ENCODE data around the gene WASL. TPM values are rescaled to one million over a fixed set of nuclear protein-coding genes. Genes with fewer than 3 reads are reported as not detected.

The WASL gene
- total RNA-seq, 1 donor from 2014 or later, result 19.6 TPM

GRCh38 chr7:123705211-123705901 is 43.4 kb downstream of the WASL start:
- peak; percentile 20 for ATAC-seq

GRCh38 chr7:123695944-123696677 is 52.7 kb downstream of the WASL start:
- DNase-seq (ENCODE audit: low spot score) (no peak), ATAC-seq (no peak)

More at GRCh38 chr7:123705211-123705901, 43.4 kb downstream of the WASL start:
- no peak for DNase-seq (ENCODE audit: low spot score)

- peak; percentile 14 for ATAC-seq
- no peak for DNase-seq (ENCODE audit: low spot score)
Measured at GRCh38 chr7:123692471-123692877, 56.3 kb downstream of the WASL start.

GRCh38 chr7:123690550-123690949 is 58.3 kb downstream of the WASL start:
- no peak for DNase-seq (ENCODE audit: low spot score)

GRCh38 chr7:123689250-123689649 is 59.6 kb downstream of the WASL start:
- DNase-seq (ENCODE audit: low spot score) (no peak), ATAC-seq (no peak)

More at GRCh38 chr7:123690550-123690949, 58.3 kb downstream of the WASL start:
- no peak for ATAC-seq

- ATAC-seq (no peak), DNase-seq (ENCODE audit: low spot score) (no peak)
Measured at GRCh38 chr7:123687727-123688126, 61.1 kb downstream of the WASL start.

- DNase-seq (ENCODE audit: low spot score), result no peak
- no peak for ATAC-seq
Measured at GRCh38 chr7:123687161-123687560, 61.6 kb downstream of the WASL start.

GRCh38 chr7:123682690-123683089 is 66.1 kb downstream of the WASL start:
- peak; percentile 67 for ATAC-seq
- no peak for DNase-seq (ENCODE audit: low spot score)

- ATAC-seq (peak; percentile 91), DNase-seq (ENCODE audit: low spot score) (peak; percentile 66)
Measured at GRCh38 chr7:123681561-123681960, 67.2 kb downstream of the WASL start.

- DNase-seq (ENCODE audit: low spot score), result no peak
Measured at GRCh38 chr7:123680580-123680979, 68.2 kb downstream of the WASL start.

GRCh38 chr7:123679614-123680013 is 69.2 kb downstream of the WASL start:
- DNase-seq (ENCODE audit: low spot score) (no peak), ATAC-seq (peak; percentile 25)

More at GRCh38 chr7:123680580-123680979, 68.2 kb downstream of the WASL start:
- peak; percentile 27 for ATAC-seq

GRCh38 chr7:123677061-123677715 is 71.6 kb downstream of the WASL start:
- DNase-seq (ENCODE audit: low spot score) (no peak), ATAC-seq (no peak)

GRCh38 chr7:123675181-123675473 is 73.7 kb downstream of the WASL start:
- DNase-seq (ENCODE audit: low spot score), result no peak
- ATAC-seq, result peak; percentile 55

- ATAC-seq (no peak), DNase-seq (ENCODE audit: low spot score) (no peak)
Measured at GRCh38 chr7:123674399-123675180, 74.2 kb downstream of the WASL start.

- ATAC-seq (no peak), DNase-seq (ENCODE audit: low spot score) (no peak)
Measured at GRCh38 chr7:123673752-123674398, 74.9 kb downstream of the WASL start.

GRCh38 chr7:123673137-123673732 is 75.6 kb downstream of the WASL start:
- ATAC-seq, result no peak

GRCh38 chr7:123669485-123669884 is 79.3 kb downstream of the WASL start:
- DNase-seq (ENCODE audit: low spot score), result peak; percentile 77
- ATAC-seq, result peak; percentile 88

More at GRCh38 chr7:123673137-123673732, 75.6 kb downstream of the WASL start:
- no peak for DNase-seq (ENCODE audit: low spot score)

GRCh38 chr7:123666492-123666891 is 82.3 kb downstream of the WASL start:
- DNase-seq (ENCODE audit: low spot score), result no peak
- ATAC-seq, result no peak

- ATAC-seq (peak; percentile 76), DNase-seq (ENCODE audit: low spot score) (peak; percentile 57)
Measured at GRCh38 chr7:123665896-123666295, 82.9 kb downstream of the WASL start.

GRCh38 chr7:123665157-123665556 is 83.6 kb downstream of the WASL start:
- DNase-seq (ENCODE audit: low spot score) (no peak), ATAC-seq (no peak)

All from left lobe of liver (tissue), 2 donors.